CD14-positive monocyte (primary cell): Measurements from ENCODE around the gene NANOS3. TPM values are rescaled to one million over a fixed set of nuclear protein-coding genes. Genes with fewer than 3 reads are reported as not detected.

Experiments
- DNase-seq, 3 donors: peaks; one replicate each; pipeline ENCODE4 v3.0.0-alpha.2; 2011 to 2022
- H2AFZ ChIP-seq: 2 replicates; pipeline ENCODE4 v1.6.0; 2012; ENCODE audit warnings: mild to moderate bottlenecking, low read depth, low read length, inconsistent platforms; ENCODE audit not compliant: insufficient read depth, poor library complexity, severe bottlenecking
- H3K27ac ChIP-seq, 2 donors: 1 replicate in 1 of 2; 2 replicates in 1 of 2; pipeline ENCODE4 v1.5.1; 2012 to 2013; ENCODE audit warnings: low read length in 2 of 2, control low read depth in 1 of 2, inconsistent platforms in 1 of 2, low read depth in 1 of 2, mild to moderate bottlenecking in 1 of 2
- H3K27me3 ChIP-seq, 2 donors: one replicate each; pipeline versions ENCODE4 v1.6.0 to v1.6.1; 2011 to 2013; ENCODE audit warnings: low read length in 2 of 2; ENCODE audit not compliant: control insufficient read depth in 2 of 2, insufficient read depth in 2 of 2
- H3K36me3 ChIP-seq, 2 donors: replicated peaks in 1 of 2; 1 replicate in 1 of 2; 2 replicates in 1 of 2; pipeline versions ENCODE4 v1.5.1 to v1.6.1; 2012 to 2013; ENCODE audit warnings: low read length in 2 of 2, control low read depth in 1 of 2, inconsistent platforms in 1 of 2, mild to moderate bottlenecking in 1 of 2; ENCODE audit not compliant: insufficient read depth in 2 of 2, control insufficient read depth in 1 of 2
- H3K4me1 ChIP-seq, 2 donors: 1 replicate in 1 of 2; 2 replicates in 1 of 2; pipeline versions ENCODE4 v1.5.1 to v1.6.1; 2012 to 2013; ENCODE audit warnings: low read length in 2 of 2, control low read depth in 1 of 2, inconsistent platforms in 1 of 2, mild to moderate bottlenecking in 1 of 2, moderate library complexity in 1 of 2; ENCODE audit not compliant: insufficient read depth in 2 of 2, control insufficient read depth in 1 of 2
- H3K4me2 ChIP-seq: replicated peaks from 2 replicates; pipeline ENCODE3; 2012; ENCODE audit warnings: low read length, moderate library complexity, mild to moderate bottlenecking; ENCODE audit not compliant: poor library complexity, severe bottlenecking; ENCODE audit errors: extremely low read depth
- H3K4me3 ChIP-seq, 3 experiments: fragments of 200-600 bp in 1 of 3; sonication (generic) in 1 of 3; replicated peaks in 1 of 3; 1 replicate in 2 of 3; 2 replicates in 1 of 3; pipeline ENCODE4 v1.5.1; 2011 to 2013; ENCODE audit warnings: low read length in 3 of 3, mild to moderate bottlenecking in 3 of 3, control low read depth in 2 of 3, low read depth in 2 of 3, inconsistent platforms in 1 of 3, moderate library complexity in 1 of 3
- H3K79me2 ChIP-seq: 2 replicates; pipeline ENCODE4 v1.6.0; 2012; ENCODE audit warnings: mild to moderate bottlenecking, control low read depth, inconsistent platforms, low read length, moderate library complexity; ENCODE audit not compliant: insufficient read depth
- H3K9ac ChIP-seq: 2 replicates; pipeline ENCODE4 v1.6.0; 2017; ENCODE audit warnings: low read length, mild to moderate bottlenecking; ENCODE audit not compliant: insufficient read depth, poor library complexity, severe bottlenecking
- H3K9me3 ChIP-seq, 2 donors: replicated peaks in 1 of 2; 1 replicate in 1 of 2; 2 replicates in 1 of 2; pipeline versions ENCODE4 v1.5.1 to v1.6.1; 2012 to 2013; ENCODE audit warnings: low read length in 2 of 2, control low read depth in 1 of 2; ENCODE audit not compliant: control insufficient read depth in 1 of 2, insufficient read depth in 1 of 2
- H4K20me1 ChIP-seq: 2 replicates; pipeline ENCODE4 v1.6.0; 2012; ENCODE audit warnings: mild to moderate bottlenecking, low read length, control low read depth, moderate library complexity; ENCODE audit not compliant: insufficient read depth
- H3K27ac Mint-ChIP-seq, 7 donors: one replicate each; pipeline ENCODE4 v1.8.0; 2020; ENCODE audit warnings: mild to moderate bottlenecking in 7 of 7, mixed read lengths in 7 of 7, moderate library complexity in 6 of 7, inconsistent platforms in 2 of 7
- H3K27me3 Mint-ChIP-seq, 3 donors: one replicate each; pipeline ENCODE4 v1.8.0; 2021 to 2022; ENCODE audit warnings: low read depth in 3 of 3, mild to moderate bottlenecking in 3 of 3, mixed read lengths in 3 of 3, moderate library complexity in 3 of 3, inconsistent platforms in 1 of 3
- H3K36me3 Mint-ChIP-seq, 2 donors: one replicate each; pipeline ENCODE4 v1.8.0; 2020; ENCODE audit warnings: mixed read lengths in 2 of 2, inconsistent platforms in 1 of 2, mild to moderate bottlenecking in 1 of 2
- H3K4me1 Mint-ChIP-seq: one replicate; pipeline ENCODE4 v1.8.0; 2020; ENCODE audit warnings: mild to moderate bottlenecking, mixed read lengths
- H3K4me3 Mint-ChIP-seq, 2 donors: one replicate each; pipeline ENCODE4 v1.8.0; 2020; ENCODE audit warnings: mild to moderate bottlenecking in 2 of 2, mixed read lengths in 2 of 2, moderate library complexity in 1 of 2
- H3K9me3 Mint-ChIP-seq, 7 donors: one replicate each; pipeline ENCODE4 v1.8.0; 2020 to 2022; ENCODE audit warnings: mixed read lengths in 7 of 7, mild to moderate bottlenecking in 6 of 7, moderate library complexity in 6 of 7, inconsistent platforms in 2 of 7
- CTCF ChIP-seq: fragments of 200-600 bp; IDR thresholded peaks from one replicate; pipeline ENCODE4 v1.8.0; 2022; ENCODE audit warnings: antibody characterized with exemption, mild to moderate bottlenecking
- WGBS: methylation state at CpG from one replicate; pipeline ENCODE4 v1.1.5; 2013; ENCODE audit warnings: missing lambda C conversion rate; ENCODE audit not compliant: insufficient coverage; 5-methylcytosine and 5-hydroxymethylcytosine counted together
- intact Hi-C, 2 donors: fragments of 100-400 bp; cut with micrococcal nuclease; formaldehyde crosslinking; loops; one replicate each; pipeline versions ENCODE4 v1.15.0 to v1.15.1; 2023
- polyA plus RNA-seq, 3 donors: library from polyadenylated mRNA; depleted of rRNA in 1 of 3; unstranded in 2 of 3; stranded (reverse) in 1 of 3; fragments of 300-500 nt in 2 of 3; fragments of >200 nt in 1 of 3; fragmentation: Illumina TruSeq in 2 of 3; gene quantifications; 1 replicate in 2 of 3; 2 replicates in 1 of 3; pipeline ENCODE4 v1.2.3, GENCODE V29; 2012 to 2021

NANOS3 gene
- polyA plus RNA-seq, 3 donors, result not detected

- WGBS, result 100% methylated on average over 2 of the region's 4 CpGs
- Histone ChIP-seq H3K79me2 (no peaks in the 10 kb centered on the region), H3K27ac (no peak overlapping the region), H3K9ac (no peak overlapping the region), H3K4me1 (peaks cover 16% of the 10 kb centered on the region in 2 donors), H4K20me1 (no peaks in the 10 kb centered on the region), H3K4me2 (no peak overlapping the region), H3K9me3 (peaks cover 0 to 6% of the 10 kb centered on the region in 2 donors), H2AFZ (no peak overlapping the region), H3K36me3 (no peaks in the 10 kb centered on the region), H3K27me3 (peaks cover 9 to 25% of the 10 kb centered on the region in 2 donors), H3K4me3 (no peak overlapping the region)
- intact Hi-C loops, result loop anchor here in 1 of 2 donors (10.0 kb wide), 1 partner anchor 614 kb away; no protein-coding TSS in a partner anchor
- Mint-ChIP-seq H3K9me3 (peaks cover 0 to 4% (median 0%) of the 10 kb centered on the region in 7 donors), H3K4me1 (peaks cover 16% of the 10 kb centered on the region), H3K4me3 (no peak overlapping the region), H3K36me3 (peaks cover 6 to 7% of the 10 kb centered on the region in 2 donors), H3K27me3 (peaks cover 28 to 54% (median 33%) of the 10 kb centered on the region in 3 donors), H3K27ac (peak overlapping the region in 1 of 7 donors; percentile 82)
- DNase-seq, result no peak
- TF ChIP-seq CTCF, result no peak
Measured at GRCh38 chr19:13870873-13871272, 6.1 kb upstream of the NANOS3 start.

GRCh38 chr19:13872339-13872694 is 4.6 kb upstream of the NANOS3 start:
- peaks cover 19 to 41% (median 19%) of the 10 kb centered on the region in 3 donors for H3K27me3 Mint-ChIP-seq
- no peaks in the 10 kb centered on the region for H4K20me1 ChIP-seq
- H3K36me3 Mint-ChIP-seq, result no peaks in the 10 kb centered on the region
- peak overlapping the region in 1 of 7 donors; percentile 32 for H3K27ac Mint-ChIP-seq
- peak overlapping the region; percentile 88 for H2AFZ ChIP-seq
- H3K9me3 Mint-ChIP-seq, result no peaks in the 10 kb centered on the region
- H3K4me2 ChIP-seq, result peak overlapping the region; percentile 80
- no peak for TF ChIP-seq CTCF
- peaks cover 9% of the 10 kb centered on the region for H3K4me1 Mint-ChIP-seq
- H3K9ac ChIP-seq, result peak overlapping the region; percentile 46
- no peaks in the 10 kb centered on the region for H3K9me3 ChIP-seq
- WGBS, result 83% methylated on average over 1 of the region's 5 CpGs
- peak overlapping the region; percentile 74 to 89 for H3K4me3 Mint-ChIP-seq
- intact Hi-C loops, result loop anchor here in 1 of 2 donors (10.0 kb wide), 1 partner anchor 612 kb away; no protein-coding TSS in a partner anchor
- DNase-seq, result no peak
- H3K36me3 ChIP-seq, result no peaks in the 10 kb centered on the region
- H3K4me1 ChIP-seq, result peaks cover 10 to 11% of the 10 kb centered on the region in 2 donors
- no peak overlapping the region for H3K27ac ChIP-seq
- peaks cover 0 to 14% of the 10 kb centered on the region in 2 donors for H3K27me3 ChIP-seq
- peak overlapping the region in 2 of 3 experiments; percentile 32 to 68 for H3K4me3 ChIP-seq
- H3K79me2 ChIP-seq, result no peaks in the 10 kb centered on the region
